ENCODE data around the gene RLBP1.

Gene RLBP1

DNA sequence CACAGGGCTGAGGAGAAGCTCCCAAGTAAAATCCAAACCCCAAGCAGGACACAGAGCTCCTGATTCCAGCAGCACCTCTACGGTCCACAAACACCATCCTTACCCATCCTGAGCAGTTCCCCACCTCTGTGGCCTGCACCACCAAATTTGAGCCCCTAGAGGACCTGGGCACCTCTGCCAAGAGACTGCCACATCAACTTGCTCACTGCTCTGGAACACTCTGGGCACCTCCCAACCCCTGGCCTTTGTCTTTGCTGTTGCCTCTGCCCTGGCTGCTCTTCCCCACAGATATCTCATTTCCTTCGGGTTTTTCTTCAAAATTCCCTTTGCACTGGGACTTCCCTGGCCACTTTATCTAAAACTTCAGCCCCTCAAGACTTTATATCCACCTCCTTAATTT lies 5.8 kb downstream of the RLBP1 start:
- H3K36me3 ChIP-seq = no peaks in the 10 kb centered on the region
- H3K4me1 ChIP-seq = no peaks in the 10 kb centered on the region
- intact Hi-C loops (cut with DNase I; ENCODE audit: low total_unique reads) = no loop called here
- H3K4me3 ChIP-seq = no peak overlapping the region
- H3K9me3 ChIP-seq = no peaks in the 10 kb centered on the region
- TF ChIP-seq, protein P1, sequence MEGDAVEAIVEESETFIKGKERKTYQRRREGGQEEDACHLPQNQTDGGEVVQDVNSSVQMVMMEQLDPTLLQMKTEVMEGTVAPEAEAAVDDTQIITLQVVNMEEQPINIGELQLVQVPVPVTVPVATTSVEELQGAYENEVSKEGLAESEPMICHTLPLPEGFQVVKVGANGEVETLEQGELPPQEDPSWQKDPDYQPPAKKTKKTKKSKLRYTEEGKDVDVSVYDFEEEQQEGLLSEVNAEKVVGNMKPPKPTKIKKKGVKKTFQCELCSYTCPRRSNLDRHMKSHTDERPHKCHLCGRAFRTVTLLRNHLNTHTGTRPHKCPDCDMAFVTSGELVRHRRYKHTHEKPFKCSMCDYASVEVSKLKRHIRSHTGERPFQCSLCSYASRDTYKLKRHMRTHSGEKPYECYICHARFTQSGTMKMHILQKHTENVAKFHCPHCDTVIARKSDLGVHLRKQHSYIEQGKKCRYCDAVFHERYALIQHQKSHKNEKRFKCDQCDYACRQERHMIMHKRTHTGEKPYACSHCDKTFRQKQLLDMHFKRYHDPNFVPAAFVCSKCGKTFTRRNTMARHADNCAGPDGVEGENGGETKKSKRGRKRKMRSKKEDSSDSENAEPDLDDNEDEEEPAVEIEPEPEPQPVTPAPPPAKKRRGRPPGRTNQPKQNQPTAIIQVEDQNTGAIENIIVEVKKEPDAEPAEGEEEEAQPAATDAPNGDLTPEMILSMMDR (IDR thresholded peaks at IDR 0.05) = no peak
- no peak for DNase-seq
- no peaks in the 10 kb centered on the region for H3K27me3 ChIP-seq
- H3K27ac ChIP-seq = no peak overlapping the region

DNA sequence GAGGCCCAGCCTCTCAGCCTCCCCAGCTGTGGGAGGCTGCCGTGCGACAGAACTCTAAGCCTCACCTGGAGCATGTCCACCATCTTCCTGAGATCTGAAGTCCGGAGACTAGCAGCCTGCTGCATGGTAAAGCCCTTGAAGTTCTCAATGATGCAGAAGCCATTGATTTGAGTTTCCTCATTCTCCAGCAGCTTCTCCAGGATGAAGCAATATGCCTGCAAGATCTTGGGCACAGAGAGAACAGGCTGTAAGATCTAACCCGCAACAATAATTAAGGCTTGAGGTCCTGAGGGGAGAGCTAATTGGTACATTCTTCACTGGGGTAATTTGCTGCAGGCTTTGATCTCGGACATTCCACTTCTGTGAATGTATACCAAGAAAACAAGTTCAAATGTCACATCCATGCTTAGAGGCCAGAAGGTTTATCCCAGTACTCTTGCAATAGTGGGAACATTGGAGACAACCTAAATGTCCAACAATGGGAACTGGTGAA lies 9.7 kb downstream of the RLBP1 start:
- peaks cover 0 to 6% (median 2%) of the 10 kb centered on the region in 4 donors for H3K4me1 ChIP-seq
- no peaks in the 10 kb centered on the region for H3K27me3 ChIP-seq
- TF ChIP-seq, protein P1 (IDR thresholded peaks at IDR 0.05) = no peak
- H3K4me3 ChIP-seq = no peak overlapping the region
- no peaks in the 10 kb centered on the region for H3K9me3 ChIP-seq
- intact Hi-C loops (cut with DNase I; ENCODE audit: low total_unique reads) = no loop called here
- no peak overlapping the region for H3K27ac ChIP-seq
- peak in 1 of 2 donors; percentile 35 for DNase-seq
- no peaks in the 10 kb centered on the region for H3K36me3 ChIP-seq

DNA sequence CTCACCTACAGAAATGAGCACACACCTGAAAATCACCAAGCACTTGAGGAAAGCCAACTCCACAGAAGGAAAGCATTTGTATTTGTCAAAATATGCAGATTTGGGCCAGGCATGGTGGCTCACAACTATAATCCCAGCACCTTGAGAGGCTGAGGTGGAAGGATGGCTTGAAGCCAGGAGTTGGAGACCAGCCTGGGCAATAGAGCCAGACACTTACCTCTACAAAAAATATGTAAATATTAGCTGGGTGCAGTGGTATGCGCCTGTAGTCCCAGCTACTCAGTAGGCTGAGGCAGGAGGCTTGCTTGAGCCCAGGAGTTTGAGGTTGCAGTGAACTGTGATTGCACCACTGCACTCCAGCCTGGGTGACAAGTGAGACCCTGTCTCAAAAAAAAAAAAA lies 12.3 kb downstream of the RLBP1 start:
- Histone ChIP-seq H3K4me3 (no peak overlapping the region), H3K9me3 (no peaks in the 10 kb centered on the region), H3K27me3 (no peaks in the 10 kb centered on the region), H3K36me3 (no peaks in the 10 kb centered on the region), H3K4me1 (peaks cover 0 to 6% (median 3%) of the 10 kb centered on the region in 4 donors), H3K27ac (no peak overlapping the region)
- intact Hi-C loops (cut with DNase I; ENCODE audit: low total_unique reads) = loop anchor here (5.0 to 10.0 kb wide), 2 partner anchors 33 to 106 kb away; partner anchors contain the start of gene FANCI
- TF ChIP-seq, protein P1 (IDR thresholded peaks at IDR 0.05) = no peak
- no peak for DNase-seq

DNA sequence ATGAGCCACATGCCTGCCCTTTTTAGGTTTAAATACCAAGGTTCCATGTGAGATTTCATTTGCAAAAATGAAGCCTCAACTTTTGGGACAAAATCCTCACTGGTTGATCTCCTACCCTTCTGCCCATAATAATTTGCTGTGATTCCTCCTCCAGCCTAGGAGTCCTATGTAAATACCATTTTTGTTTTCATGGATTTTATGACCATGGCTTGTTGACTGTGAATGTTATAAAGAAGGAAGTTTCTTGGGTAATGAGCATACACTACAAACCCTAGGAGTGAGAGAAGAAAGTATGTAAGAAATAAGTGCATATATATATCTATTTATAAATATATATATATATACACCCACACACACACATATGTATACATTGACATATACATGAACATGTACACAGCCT lies 13.1 kb downstream of the RLBP1 start:
- intact Hi-C loops (cut with DNase I; ENCODE audit: low total_unique reads) = loop anchor here (5.0 to 10.0 kb wide), 2 partner anchors 34 to 107 kb away; partner anchors contain the start of gene FANCI
- DNase-seq = no peak
- no peak overlapping the region for H3K27ac ChIP-seq

DNA sequence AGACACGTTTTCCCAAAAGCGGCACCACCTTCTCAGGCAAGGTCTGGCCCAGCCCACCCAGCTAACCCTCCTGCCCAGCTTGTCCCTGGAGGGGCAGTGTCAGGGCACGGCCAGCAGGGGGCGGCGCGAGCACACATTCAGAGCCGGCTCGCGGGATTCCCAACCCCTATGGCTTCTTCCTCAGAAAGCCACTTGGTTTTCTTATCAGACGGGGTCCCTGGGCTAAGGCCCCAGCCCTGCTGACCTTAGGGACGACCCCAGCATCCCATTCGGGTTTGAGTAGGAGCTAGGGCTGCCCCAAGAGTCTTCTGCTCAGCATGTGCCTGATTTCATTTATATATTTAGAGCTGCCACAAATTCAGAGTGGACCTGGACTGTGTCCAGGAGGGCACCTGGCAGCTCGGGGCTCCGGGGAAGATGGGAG lies 14.5 kb downstream of the RLBP1 start:
- TF ChIP-seq, protein P1 (IDR thresholded peaks at IDR 0.05) = peak; percentile 93 to 96
- H3K27ac ChIP-seq = no peak overlapping the region
- H3K27me3 ChIP-seq = no peaks in the 10 kb centered on the region
- peaks cover 0 to 6% (median 3%) of the 10 kb centered on the region in 4 donors for H3K4me1 ChIP-seq
- H3K4me3 ChIP-seq = peak overlapping the region in 1 of 2 donors; percentile 20
- intact Hi-C loops (cut with DNase I; ENCODE audit: low total_unique reads) = loop anchor here (5.0 to 10.0 kb wide), 2 partner anchors 35 to 108 kb away; partner anchors contain the start of gene FANCI
- no peaks in the 10 kb centered on the region for H3K36me3 ChIP-seq
- DNase-seq = peak; percentile 69 to 79
- no peaks in the 10 kb centered on the region for H3K9me3 ChIP-seq

More for the DNA sequence above, 13.1 kb downstream of the RLBP1 start:
- H3K27me3 ChIP-seq = no peaks in the 10 kb centered on the region
- H3K9me3 ChIP-seq = no peaks in the 10 kb centered on the region
- TF ChIP-seq, protein P1 (IDR thresholded peaks at IDR 0.05) = no peak
- H3K4me3 ChIP-seq = no peak overlapping the region
- peaks cover 0 to 6% (median 3%) of the 10 kb centered on the region in 4 donors for H3K4me1 ChIP-seq
- H3K36me3 ChIP-seq = no peaks in the 10 kb centered on the region

Measured in tibial artery (tissue), 4 donors.